Activated CD4-positive, CD25-positive, alpha-beta regulatory T cell treated with anti-CD3 and anti-CD28 coated beads, Interleukin-2, amount 50 U/mL, for 72 hours (primary cell): ENCODE data around the gene UBN2.
"Not testable (repeated sequence)": the region's sequence is repeated elsewhere in the genome, so short reads cannot be mapped to it uniquely, and the experiment has no call there.

Source experiments
- DNase-seq: peaks from one replicate; pipeline ENCODE4 v3.0.0; 2021

UBN2 gene

DNA sequence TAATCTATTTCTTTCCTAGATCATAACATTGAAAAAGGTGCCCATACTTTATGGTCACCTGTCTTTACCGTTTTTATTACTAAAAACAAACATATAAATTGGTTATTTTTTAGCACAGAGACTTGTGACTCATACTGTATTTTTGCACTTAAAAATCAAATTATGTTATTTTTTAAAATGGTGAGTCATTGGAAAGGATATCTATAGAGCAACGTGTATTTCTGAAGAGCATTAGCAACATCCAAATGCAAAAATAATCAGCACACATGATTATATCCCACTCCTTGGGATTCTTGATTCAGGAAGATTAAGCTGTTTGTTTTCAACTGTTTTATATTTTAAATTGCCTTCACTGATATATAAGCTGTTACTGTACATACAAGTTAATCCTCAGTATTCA, 69.4 kb downstream of the UBN2 start:
- DNase-seq = no peak

GRCh38 chr7:139304517-139304916, 73.5 kb downstream of the UBN2 start:
- no peak for DNase-seq

GRCh38 chr7:139317939-139318505, 87.0 kb downstream of the UBN2 start:
- no peak for DNase-seq

DNA sequence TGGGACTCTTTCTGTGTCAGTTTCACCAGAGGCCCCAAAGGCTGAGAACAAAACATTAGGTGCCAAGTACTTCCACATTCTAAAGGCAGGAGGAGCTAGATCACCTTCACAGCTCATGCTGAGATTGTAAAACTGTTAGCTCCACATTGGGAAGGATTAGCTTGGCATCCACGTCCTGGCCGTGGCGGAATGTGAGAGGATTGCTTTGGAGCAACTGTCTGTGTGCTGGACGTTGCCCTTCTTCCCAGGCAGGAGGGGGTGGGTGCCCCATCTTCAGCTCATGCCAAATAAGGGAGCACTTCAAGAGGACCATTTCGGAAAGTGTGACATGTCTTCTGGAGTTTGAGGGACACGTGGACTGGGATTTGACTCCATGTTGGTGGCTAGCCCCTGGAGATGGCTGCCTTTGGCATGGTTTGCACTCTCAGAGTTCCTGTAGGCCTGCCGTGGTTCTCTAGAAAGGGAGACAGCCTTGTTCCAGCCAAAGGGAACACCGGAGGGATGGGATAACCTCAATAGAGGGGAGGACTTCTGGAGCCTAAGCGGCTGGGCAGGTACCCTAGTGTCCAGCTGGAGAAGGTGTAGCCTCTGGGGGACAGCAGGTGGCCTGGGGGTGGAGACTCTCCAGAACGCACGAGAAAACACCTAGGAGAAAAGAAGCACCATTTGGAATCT, 90.2 kb downstream of the UBN2 start:
- DNase-seq = no peak

DNA sequence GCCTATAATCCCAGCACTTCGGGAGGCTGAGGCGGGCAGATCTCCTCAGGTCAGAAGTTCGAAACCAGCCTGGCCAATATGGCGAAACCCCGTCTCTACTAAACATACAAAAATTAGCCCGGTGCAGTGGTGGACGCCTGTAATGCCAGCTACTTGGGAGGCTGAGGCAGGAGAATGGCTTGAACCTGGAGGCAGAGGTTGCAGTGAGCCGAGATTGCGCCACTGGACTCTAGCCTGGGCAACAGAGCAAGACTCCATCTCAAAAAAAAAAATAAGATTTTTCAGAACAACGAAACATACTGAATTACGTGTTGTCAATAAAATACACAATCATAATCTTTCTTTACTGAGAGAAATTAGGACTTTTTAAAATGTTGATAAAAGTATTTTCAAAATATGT, 93.7 kb downstream of the UBN2 start:
- not testable (repeated sequence) for DNase-seq

GRCh38 chr7:139328375-139328774, 97.3 kb downstream of the UBN2 start:
- DNase-seq = no peak

GRCh38 chr7:139329119-139329518, 98.1 kb downstream of the UBN2 start:
- no peak for DNase-seq

DNA sequence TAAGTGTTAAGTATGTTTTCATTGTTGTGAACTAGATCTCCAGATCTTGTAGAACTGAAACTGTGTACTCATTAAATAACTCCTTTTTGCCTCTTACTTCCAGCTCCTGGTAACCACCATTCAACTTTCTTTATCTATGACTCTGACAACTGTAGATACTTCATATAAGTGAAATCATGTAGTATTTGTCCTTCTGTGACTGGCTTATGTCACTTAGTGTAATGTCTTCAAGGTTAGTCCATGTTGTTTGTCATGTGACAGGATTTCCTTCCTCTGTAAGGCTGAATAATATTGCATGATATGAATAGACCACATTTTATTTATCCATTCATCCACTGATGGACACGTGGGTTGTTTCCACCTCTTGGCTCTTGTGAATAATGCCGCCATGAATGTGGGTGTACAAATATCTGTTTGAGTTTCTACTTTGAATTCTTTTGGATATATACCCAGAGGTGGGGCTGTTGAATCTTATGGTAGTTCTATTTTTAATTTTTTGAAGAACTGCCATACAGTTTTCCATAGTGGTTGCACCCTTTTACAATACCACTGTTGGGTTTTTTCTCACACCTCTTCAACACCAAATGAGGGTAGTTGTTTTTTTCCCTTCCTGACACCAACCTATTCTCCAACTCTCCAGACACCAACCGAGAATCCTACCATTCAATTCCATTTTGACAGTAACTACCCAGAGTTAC, 99.4 kb downstream of the UBN2 start:
- no peak for DNase-seq

DNA sequence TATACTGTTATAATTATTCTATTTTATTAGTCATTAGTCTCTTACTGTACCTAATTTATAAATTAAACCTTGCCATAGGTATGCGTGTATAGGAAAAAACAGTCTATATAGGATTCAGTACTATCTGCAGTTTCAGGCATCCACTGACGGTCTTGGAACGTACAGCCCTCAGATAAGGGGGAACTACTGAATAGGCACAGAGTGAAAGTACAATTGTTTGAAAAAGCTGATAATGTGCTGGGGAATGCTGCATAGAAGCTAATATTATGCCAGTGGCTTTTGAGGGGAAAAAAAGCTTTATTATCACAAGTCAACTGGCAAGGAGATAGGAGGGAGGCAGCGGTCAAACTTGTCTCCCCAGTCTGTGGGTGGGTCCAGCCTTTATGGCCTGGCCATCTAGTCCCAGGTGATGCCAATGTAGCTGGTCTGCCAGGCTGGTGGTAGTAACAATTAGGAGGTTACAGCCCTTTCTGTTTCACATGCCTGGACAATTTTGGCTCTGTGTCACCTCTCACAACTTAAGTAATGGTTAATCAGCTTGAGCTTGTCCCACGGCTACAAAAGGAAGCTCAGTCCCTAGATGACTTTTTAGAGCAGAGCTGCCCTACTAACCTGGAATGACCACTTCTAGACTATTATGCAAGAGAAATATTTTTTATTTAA, 101.8 kb downstream of the UBN2 start:
- no peak for DNase-seq

DNA sequence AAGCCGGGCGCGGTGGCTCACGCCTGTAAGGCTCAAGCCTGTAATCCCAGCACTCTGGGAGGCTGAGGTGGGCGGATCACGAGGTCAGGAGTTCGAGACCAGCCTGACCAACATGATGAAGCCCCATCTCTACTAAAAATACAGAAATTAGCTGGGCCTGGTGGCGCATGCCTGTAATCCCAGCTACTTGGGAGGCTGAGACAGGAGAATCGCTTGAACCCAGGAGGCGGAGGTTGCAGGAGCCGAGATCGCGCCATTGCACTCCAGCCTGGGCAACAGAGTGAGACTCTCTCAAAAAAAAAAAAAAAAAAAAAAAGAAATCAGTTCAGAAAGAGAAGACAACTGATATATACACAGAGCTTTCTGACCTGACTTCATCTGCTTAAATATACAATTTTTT, 102.4 kb downstream of the UBN2 start:
- not testable (repeated sequence) for DNase-seq

DNA sequence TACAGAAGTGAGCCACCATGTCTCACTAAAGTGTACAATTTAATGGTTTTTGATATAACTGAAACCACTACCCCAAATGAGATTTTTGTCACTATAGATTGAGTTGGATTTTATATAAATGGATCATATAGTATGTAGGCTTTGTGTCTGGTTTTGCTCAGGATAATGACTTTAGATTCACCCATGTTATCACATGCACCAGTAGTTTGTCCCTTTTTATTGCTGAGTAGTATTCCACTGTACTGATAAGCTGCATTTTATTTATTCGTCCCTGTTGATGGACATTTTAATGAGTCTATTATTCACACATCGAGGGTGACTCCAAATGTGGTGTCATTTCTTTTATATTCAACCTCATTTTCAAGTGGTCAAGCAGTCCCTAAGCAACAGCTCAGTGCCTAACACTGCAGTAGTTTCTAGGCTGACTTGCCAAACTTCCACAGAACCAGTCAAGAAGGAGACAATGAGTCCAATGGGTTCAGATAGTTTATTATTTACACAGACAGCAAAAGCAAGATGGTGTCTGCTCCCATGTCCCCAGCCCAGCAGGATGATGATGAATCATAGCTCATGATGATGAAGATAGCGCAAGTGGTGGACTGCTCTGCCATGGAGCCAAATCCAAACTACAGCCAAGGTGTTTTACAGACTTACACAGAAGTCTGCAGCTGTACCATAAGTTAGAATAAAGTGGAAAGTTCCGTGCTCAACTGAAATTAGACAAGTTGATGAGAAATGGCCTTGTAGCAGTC, 103.5 kb downstream of the UBN2 start:
- DNase-seq = no peak

DNA sequence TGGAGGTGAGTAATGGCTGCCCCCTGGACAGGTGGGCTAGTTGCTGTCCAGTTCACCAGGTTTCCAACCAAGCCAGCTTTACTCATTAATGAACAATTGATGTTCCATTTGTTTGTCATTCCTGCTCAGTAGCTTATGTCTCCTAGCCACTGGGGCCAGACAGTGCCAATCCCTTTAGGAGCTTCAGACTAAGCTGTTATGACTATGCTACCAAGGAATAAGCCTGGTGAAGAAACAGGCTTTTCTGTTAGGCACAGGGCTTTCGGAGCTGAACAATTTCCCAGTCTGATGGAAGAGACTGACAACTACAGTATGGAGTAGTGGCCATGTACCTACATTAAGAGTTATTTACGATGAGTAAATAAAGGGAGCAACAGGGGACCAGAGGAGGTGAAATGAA, 108.0 kb downstream of the UBN2 start:
- DNase-seq = no peak

- no peak for DNase-seq
These were observed 108.6 kb downstream of the UBN2 start for GRCh38 chr7:139339698-139340036.

DNA sequence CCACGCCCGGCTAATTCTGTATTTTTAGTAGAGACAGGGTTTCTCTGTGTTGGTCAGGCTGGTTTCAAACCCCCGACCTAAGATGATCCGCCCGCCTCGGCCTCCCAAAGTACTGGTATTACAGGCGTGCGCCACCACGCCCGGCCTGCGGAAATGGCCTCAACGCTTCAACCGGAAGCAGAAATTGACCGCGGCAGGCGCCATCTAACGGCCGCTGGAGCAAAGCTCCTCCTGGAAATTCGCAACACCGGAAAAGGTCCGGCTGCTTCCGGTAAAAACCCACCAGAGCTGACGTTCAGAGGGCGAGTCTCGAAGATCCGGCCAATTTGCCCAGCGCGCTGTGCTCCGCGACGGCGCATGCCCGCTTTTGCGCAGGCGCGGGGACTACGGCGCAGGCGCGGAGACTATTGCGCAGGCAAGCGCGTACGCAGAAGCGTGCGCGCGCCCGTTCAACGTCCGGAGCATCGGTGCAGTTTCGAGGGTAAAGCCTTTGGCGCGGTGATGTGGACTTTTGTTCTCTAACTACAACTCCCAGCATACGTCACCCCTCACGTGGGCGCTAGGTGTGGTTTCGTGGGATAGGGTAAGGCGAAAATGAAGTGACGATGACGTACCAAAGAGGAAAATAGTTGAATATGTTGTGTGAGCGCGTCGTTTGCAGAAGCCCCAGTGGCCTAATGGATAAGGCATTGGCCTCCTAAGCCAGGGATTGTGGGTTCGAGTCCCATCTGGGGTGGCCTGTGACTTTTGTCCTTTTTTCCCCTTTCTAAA, 109.2 kb downstream of the UBN2 start:
- peak; percentile 95 for DNase-seq

GRCh38 chr7:139340808-139341057, 109.7 kb downstream of the UBN2 start:
- DNase-seq = no peak

DNA sequence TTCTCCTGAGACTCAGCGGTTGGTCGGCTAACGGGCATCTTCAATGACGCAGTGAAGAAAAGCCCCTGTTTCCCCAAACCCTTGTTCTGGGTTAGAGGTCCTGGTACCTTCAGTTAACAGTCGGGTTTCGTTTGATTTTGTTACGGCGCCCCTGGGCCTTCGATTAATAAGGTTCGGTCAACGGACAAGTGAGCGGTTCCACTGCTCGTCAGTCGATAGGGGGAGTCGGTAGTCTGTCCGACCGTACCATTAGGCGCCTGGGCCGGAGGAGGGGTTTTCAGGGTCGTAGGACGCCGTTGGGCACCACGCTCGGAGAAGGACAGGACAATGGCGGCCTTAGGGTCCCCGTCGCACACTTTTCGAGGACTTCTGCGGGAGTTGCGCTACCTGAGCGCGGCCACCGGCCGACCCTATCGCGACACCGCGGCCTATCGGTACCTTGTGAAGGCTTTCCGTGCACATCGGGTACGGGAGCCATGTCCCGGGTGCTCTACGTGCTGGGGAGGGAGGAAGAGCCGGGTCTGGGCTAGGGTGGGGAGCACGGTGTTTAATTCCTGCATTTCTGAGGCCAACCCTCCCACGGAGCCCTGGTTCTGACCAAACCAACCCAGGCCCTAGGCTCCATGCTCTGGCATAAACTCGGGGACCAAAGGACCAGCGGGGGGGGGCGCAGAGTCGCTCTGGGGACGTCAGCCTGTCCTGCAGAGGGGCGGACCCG, 110.2 kb downstream of the UBN2 start, which contains the start of gene FMC1:
TSS of gene FMC1 (plus strand) at position 280 of the 718 bp plus-strand sequence. CDS start at position 328, 48 bp downstream.
- peak; percentile 81 for DNase-seq

DNA sequence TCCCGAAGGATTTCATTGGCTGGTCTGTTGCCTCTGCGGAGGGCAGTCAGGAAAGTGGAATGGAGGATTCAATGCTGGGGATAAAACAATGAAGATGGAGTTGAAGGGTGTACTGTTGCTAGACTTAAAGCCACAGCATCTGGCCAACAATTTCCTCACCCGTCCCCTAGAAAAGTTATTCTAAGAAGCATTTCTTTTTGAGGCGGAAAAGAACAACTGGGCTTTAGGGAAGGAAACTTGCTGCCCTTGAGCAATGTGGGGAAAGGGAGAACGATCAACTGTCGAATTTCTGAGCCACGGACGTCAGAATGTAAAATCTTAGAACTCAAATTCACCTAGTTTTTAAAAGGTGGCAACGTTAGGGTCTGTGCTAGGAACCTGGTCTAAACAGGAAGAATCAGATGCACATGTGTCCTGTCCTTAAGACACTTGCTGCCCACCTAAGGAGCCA, 110.8 kb downstream of the UBN2 start:
- DNase-seq = no peak

GRCh38 chr7:139345042-139345441, 114.0 kb downstream of the UBN2 start:
- DNase-seq = no peak

DNA sequence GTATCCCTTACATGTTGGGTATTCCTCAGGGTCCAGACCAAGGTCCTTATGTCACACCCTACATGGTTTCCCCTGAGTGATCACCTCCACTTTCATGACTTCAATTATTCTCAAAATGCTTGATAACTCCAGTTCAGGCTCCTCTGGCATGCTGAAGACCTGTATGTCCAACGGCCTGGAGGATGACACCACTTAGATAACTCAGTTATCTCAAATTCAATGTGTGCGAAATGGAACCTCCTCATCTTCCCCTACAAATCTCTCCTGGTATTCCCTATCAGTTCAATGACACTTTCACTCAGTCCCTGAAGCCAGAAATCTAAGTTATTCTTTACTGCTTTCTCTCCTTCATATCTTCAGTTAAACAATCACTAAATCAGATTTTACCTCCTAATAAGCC, 120.0 kb downstream of the UBN2 start:
- no peak for DNase-seq

GRCh38 chr7:139354729-139355128, 123.7 kb downstream of the UBN2 start:
- DNase-seq = no peak

DNA sequence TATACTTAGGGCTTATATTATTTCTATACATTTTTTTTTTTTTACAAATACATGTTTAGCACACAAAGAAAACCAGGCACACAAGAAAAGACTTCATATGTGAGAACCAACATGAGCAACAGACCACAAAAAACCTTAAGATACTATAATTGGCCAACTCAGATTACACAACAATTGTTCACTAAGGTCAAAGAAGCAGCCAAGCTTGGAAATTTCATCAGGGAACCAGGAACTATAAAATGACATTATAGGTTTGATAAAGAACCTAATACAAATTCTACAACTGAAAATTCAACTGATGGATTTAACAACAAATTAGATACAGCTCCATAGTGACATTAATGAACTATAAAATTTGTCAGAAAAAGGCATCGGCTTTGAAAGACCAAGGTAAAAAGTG, 124.3 kb downstream of the UBN2 start:
- no peak for DNase-seq
